ENCODE measurements around the gene EYA2.
"Not testable (repeated sequence)": the region's sequence is repeated elsewhere in the genome, so short reads cannot be mapped to it uniquely, and the experiment has no call there.

DNA sequence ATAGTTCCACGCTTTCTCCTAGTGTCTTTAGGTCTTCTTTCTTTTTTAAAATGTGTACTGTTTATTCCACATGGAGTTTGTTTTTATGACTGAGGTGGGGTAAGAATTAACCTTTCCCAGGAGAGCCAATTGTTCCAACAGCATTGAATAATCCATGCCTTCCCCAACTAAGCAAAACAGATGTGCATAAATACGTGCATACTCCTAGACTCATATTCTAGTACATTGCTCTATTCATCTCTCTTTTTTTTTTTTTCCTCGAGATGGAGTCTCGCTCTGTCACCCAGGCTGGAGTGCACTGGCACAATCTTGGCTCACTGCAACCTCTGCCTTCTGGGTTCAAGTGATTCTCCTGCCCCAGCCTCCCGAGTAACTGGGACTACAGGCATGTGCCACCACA is 14.7 kb upstream of the EYA2 start:
- TF ChIP-seq CTCF (conservative IDR thresholded peaks at IDR 0.05; ENCODE audit: low read length); EZH2phosphoT487 (IDR thresholded peaks at IDR 0.05; ENCODE audit: borderline replicate concordance): not testable (repeated sequence)

Measured in Loucy (cell line).